Measurements from ENCODE around the gene ASB3.
"Not testable (repeated sequence)": the region's sequence is repeated elsewhere in the genome, so short reads cannot be mapped to it uniquely, and the experiment has no call there.

The ASB3 gene, protein sequence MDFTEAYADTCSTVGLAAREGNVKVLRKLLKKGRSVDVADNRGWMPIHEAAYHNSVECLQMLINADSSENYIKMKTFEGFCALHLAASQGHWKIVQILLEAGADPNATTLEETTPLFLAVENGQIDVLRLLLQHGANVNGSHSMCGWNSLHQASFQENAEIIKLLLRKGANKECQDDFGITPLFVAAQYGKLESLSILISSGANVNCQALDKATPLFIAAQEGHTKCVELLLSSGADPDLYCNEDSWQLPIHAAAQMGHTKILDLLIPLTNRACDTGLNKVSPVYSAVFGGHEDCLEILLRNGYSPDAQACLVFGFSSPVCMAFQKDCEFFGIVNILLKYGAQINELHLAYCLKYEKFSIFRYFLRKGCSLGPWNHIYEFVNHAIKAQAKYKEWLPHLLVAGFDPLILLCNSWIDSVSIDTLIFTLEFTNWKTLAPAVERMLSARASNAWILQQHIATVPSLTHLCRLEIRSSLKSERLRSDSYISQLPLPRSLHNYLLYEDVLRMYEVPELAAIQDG

DNA sequence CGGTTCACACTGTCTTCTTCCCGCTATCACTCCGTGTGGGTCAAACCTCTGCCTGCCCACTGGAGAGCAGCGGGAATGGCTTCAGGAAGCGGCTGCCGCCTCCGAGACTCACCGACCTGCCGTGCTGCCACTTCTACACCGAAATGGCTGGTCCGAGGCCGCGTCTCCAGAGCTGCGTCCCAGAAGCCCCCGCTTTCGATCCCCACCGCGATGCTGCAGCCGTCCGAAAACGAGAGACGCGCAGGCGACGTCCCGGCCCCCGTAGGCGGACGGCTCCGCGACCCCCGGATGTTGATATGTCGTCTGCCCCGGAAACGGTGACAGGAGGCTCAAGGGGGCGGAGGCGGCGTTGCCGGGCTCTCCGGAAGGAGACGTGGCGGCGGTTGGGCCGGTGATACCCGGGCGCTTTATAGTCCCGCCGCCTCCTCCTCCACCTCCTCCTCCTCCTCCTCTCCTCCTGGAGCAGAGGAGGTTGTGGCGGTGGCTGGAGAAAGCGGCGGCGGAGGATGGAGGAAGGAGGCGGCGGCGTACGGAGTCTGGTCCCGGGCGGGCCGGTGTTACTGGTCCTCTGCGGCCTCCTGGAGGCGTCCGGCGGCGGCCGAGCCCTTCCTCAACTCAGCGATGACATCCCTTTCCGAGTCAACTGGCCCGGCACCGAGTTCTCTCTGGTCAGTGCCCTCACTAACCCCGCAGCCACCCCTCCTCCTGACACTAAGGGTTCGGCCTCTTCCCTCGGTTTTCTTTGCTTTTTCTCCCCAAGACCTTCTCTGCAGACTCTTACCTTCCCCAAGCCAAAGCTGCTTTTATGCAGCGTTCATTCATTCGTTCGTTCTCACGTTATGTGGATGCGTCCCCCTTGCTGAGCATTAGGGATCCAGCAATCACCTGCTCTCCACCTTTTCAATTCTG lies at the start of gene ASB3, which contains the start of gene ERLEC1:
Gene ASB3, minus strand, starts transcription at position 249 of the 909 bp plus-strand sequence. CDS start 21,381 bp downstream, outside the sequence.
Gene ERLEC1, plus strand, starts transcription at position 340 of the 909 bp plus-strand sequence. Its CDS starts 167 bp downstream, at position 507.
- peak; percentile 77 for DNase-seq (ENCODE audit: low read depth, low spot score)

DNA sequence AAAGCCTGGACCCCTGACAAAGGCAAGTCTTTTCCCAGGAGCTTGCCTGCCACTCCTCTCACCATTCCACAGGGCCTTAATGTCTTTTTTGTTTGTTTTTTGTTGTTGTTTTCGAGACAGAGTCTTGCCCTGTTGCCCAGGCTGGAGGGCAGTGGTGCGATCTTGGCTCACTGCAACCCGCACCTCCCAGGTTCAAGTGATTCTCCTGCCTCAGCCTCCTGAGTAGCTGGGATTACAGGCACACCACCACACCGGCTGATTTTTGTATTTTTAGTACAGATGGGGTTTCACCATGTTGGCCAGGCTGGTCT lies 43.2 kb upstream of the ASB3 start:
- not testable (repeated sequence) for DNase-seq (ENCODE audit: low read depth, low spot score)

GRCh38 chr2:53829273-53829979 lies 42.7 kb upstream of the ASB3 start:
- no peak for DNase-seq (ENCODE audit: low read depth, low spot score)

- no peak for DNase-seq (ENCODE audit: low read depth, low spot score)
Observed at GRCh38 chr2:53828331-53828730, 41.6 kb upstream of the ASB3 start.

DNA sequence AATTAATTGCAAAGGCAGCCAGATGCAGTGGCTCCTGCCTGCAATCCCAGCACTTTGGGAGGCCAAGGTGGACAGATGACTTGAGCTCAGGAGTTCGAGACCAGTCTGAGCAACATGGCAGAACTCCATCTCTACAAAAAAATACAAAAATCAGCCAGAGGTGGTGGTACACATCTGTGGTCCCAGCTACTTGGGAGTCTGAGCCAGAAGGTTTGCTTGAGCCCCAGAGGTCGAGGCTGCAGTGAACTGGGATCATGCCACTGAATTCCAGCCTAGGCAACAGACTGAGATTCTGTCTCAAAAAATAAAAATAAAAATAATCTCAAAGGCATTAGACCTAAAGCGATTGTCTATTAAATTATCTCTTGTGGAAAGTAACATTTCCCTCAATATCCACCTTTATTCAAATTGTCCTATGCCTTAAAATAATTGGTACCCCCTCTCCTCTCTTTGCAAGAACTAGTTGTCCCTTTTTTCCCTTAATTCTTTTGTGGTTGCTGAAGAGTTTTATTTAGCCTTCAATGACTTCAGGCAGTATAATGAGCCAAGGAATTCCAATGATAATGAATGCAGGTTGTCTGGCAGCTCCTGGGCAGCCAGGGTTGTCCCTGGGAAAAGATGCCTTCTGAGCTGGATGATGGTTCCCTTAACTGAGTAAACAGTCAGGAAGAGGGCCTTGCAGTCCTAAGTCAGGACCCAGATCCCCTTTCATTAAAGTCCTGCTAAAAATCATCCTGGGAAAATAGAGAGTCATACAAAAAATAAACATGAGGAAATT lies 40.8 kb upstream of the ASB3 start:
- peak; percentile 7 for DNase-seq (ENCODE audit: low read depth, low spot score)

DNA sequence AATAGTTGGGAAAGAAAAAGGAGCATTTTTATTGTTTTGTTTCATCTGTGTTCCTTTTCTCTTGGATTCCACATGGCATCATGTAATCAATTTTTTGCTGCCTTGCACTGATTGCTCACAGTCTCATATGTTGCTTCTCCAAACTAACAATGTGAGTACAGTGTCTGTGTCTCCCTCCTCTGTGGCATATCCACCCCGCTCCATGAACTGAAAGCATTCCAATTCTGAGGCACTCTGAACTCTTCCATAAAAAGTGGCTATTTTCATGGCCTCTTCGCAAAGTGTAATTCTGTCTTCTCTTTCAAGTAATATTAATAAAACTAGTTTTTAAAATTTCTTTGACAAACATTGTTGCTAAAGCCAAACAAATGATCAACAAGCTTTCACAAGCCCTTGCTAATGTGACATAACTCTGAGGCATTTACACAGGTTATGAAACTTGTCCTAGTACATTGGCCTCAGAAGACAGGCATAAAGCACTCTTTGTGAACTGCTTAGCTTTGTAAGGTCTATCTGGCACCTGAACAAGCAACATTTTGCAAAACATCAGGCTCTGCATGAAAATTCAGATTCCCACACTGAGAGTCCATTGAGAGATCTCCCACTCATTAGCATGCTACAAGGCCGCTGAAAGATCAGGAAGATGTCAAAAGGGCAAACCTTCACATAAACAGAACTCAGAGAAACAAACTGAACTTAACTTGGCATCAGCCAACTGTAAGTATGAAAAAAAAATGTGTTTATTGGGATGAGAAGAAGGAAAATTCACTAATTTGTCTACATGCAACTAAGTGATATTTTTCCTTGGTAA lies 40.0 kb upstream of the ASB3 start:
- no peak for DNase-seq (ENCODE audit: low read depth, low spot score)

GRCh38 chr2:53826030-53826410 lies 39.3 kb upstream of the ASB3 start:
- DNase-seq (ENCODE audit: low read depth, low spot score): no peak

DNA sequence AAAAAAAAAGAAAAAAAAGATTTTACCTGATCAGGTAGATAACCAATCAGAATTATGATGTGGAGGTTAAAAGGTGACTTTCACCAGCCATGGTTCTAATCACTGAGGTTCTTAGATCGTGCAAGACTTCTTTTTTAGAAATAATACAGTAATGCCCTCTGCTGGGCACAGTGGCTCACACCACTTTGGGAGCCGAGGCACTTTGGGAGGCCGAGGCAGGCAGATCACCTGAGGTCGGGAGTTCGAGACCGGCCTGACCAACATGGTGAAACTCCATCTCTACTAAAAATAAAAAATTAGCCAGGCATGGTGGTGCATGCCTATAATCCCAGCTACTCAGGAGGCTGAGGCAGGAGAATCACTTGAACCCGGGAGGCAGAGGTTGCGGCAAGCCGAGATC lies 36.9 kb upstream of the ASB3 start:
- not testable (repeated sequence) for DNase-seq (ENCODE audit: low read depth, low spot score)

- DNase-seq (ENCODE audit: low read depth, low spot score): no peak
Observed at GRCh38 chr2:53821810-53822209, 35.1 kb upstream of the ASB3 start.

GRCh38 chr2:53820711-53821110 lies 34.0 kb upstream of the ASB3 start:
- no peak for DNase-seq (ENCODE audit: low read depth, low spot score)

- no peak for DNase-seq (ENCODE audit: low read depth, low spot score)
Observed at GRCh38 chr2:53820048-53820447, 33.3 kb upstream of the ASB3 start.

- no peak for DNase-seq (ENCODE audit: low read depth, low spot score)
Observed at GRCh38 chr2:53819634-53820033, 32.9 kb upstream of the ASB3 start.

- DNase-seq (ENCODE audit: low read depth, low spot score): no peak
Observed at GRCh38 chr2:53818854-53819435, 32.2 kb upstream of the ASB3 start.

DNA sequence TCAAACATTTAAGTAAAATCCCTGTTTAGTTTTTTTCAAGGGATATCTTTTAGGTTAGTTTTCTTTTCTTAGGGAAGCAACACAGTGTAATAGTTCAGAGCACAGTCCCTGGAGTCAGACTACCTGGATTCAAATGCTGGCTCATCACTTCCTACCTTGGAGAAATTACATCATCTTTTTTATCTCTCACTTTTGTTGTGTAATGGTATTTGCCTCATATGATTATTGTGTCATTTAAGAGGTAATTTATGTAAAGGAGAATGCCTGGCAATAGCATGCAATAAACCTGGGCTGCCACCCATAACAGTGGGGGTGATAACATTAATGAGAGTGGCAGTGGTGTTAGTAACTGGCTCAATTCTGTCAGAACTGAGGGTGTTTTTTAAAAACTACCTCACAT lies 26.4 kb upstream of the ASB3 start:
- DNase-seq (ENCODE audit: low read depth, low spot score): no peak

DNA sequence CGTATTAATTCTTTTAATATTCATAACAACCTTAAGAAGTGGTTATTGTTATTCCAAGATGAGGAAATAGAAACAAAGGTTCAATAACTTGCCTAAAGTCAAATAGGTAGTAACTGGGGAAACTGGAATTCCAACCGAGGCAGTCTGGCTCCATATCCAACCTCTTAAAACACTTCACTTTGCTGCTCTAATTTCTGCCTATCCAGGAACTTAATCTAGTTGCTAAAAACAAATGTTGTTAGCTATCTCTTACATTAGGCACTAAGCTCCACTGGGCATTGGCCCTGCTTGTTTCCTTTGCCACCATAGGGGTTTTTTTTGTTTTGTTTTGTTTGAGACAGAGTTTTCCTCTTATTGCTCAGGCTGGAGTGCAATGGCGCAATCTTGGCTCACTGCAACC lies 24.8 kb upstream of the ASB3 start:
- DNase-seq (ENCODE audit: low read depth, low spot score): no peak

- no peak for DNase-seq (ENCODE audit: low read depth, low spot score)
Observed at GRCh38 chr2:53802617-53803151, 15.9 kb upstream of the ASB3 start.

DNA sequence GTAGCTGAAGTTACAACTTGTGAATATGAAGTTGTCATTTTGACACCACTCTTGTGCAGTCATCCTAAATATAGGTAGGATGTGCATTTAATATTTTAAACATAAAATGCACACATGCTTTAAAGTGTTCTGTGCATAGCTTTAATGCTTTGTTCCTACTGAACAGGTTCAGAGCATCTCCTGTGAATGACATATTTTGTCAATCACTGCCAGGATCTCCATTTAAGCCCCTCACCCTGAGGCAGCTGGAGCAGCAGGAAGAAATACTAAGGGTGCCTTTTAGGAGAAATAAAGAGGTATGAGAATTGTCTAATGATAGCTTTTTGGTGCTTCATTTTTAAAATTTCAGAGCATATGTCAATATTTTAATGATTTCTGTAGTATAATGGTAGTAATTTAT lies 14.8 kb upstream of the ASB3 start:
- DNase-seq (ENCODE audit: low read depth, low spot score): no peak

- DNase-seq (ENCODE audit: low read depth, low spot score): no peak
Observed at GRCh38 chr2:53793821-53794220, 7.1 kb upstream of the ASB3 start.

GRCh38 chr2:53793261-53793660 lies 6.5 kb upstream of the ASB3 start:
- DNase-seq (ENCODE audit: low read depth, low spot score): no peak
